Placental epithelial cell (primary cell): ENCODE measurements around the gene ZNF592. TPM values are rescaled to one million over a fixed set of nuclear protein-coding genes. Genes with fewer than 3 reads are reported as not detected.

Source experiments
- small RNA-seq: library from RNA; depleted of rRNA; stranded (forward); fragments of <200 nt; gene quantifications from one replicate; pipeline ENCODE3, GENCODE V24; 2012
- total RNA-seq: library from RNA; depleted of rRNA; stranded (reverse); fragments of >200 nt; gene quantifications from 2 replicates; pipeline ENCODE4 v1.2.3, GENCODE V29; 2012

The ZNF592 gene
- total RNA-seq = 13.0 and 14.5 TPM in 2 replicates

GRCh38 chr15:84748274-84749110 is at the start of gene ZNF592:
Gene ZNF592, plus strand, starts transcription at chr15:84748592. Its CDS starts 34,084 bp downstream, at chr15:84782676.

GRCh38 chr15:84716036-84716732 is 32.2 kb upstream of the ZNF592 start, which contains the start of gene SEC11A:
Gene SEC11A, minus strand, starts transcription at chr15:84716139. Its CDS starts 64 bp downstream, at chr15:84716075.

DNA sequence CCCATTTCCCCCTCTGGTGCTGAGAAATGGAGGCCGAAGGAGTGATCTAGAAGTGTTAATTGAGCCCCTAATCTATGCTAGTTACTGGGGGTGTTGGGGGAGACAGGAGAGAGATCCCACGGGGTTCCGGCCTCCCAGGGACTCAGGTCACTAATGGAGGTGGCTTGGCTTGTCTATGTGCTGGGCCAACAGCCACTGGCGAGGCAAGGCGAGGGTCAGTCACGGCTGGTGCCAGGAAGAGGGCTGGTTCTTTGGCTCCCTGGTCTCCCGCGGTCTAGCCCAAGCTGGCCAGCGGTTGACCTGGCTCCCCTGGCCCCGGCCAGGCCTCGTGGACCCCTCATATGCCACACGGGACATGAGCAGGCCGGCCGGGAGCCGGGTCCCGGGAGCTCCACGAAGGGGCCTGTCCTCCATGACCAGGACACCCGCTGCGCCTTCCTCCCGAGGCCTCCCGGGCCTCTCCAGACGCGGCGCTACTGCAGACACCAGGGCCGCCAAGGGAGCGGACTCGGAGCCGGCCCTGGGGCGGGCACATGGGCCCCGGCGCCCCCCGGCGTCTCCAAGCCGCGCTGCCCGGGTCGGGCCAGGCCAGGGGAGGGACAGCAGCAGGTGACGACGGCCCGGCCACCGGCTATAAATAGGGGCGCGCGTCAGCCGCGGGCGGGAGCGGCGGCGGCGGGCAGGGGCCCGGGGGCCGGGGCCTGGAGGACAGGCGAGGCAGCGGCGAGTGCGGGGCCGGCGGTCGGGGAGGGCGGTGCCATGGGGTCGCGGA is 68.5 kb downstream of the ZNF592 start, which contains the start of gene ALPK3:
Gene ALPK3, plus strand, starts transcription at position 663 of the 772 bp plus-strand sequence. Its CDS starts 97 bp downstream, at position 760.

Small RNA genes within 50 kb of the gene (small RNA-seq; reads per million reads assigned to genes)
- gene RF00402 = not detected

Other genes starting within 250 kb of the ZNF592 start
- gene ZSCAN2, start 147.6 kb upstream of the ZNF592 start, total RNA-seq = 7.9 and 16.5 TPM in 2 replicates
- gene WDR73, start 94.3 kb upstream of the ZNF592 start, total RNA-seq = 29.4 and 53.8 TPM in 2 replicates
- 3.5 and 4.3 TPM in 2 replicates for gene NMB, start 90.4 kb upstream of the ZNF592 start, total RNA-seq
- 109 and 149 TPM in 2 replicates for gene SEC11A, start 32.5 kb upstream of the ZNF592 start, total RNA-seq
- 0.33 and 0.79 TPM in 2 replicates for gene ALPK3, start 68.8 kb downstream of the ZNF592 start, total RNA-seq
- gene SLC28A1, start 136.1 kb downstream of the ZNF592 start, total RNA-seq = not detected in 2 replicates
- gene PDE8A, start 233.3 kb downstream of the ZNF592 start, total RNA-seq = 15.3 and 22.0 TPM in 2 replicates